Neutrophil (primary cell): ENCODE results near the gene ZNF382.
"Not testable (repeated sequence)": the region's sequence is repeated elsewhere in the genome, so short reads cannot be mapped to it uniquely, and the experiment has no call there.

Experiments
- H3K27ac ChIP-seq: fragments of 200-600 bp; sonication (generic); 2 replicates; pipeline ENCODE4 v1.5.1; 2016; ENCODE audit warnings: mild to moderate bottlenecking, moderate library complexity
- H3K27me3 ChIP-seq: fragments of 200-600 bp; sonication (generic); 2 replicates; pipeline ENCODE4 v1.6.0; 2016; ENCODE audit warnings: mild to moderate bottlenecking
- H3K36me3 ChIP-seq: fragments of 200-600 bp; sonication (generic); 2 replicates; pipeline ENCODE4 v1.5.1; 2017
- H3K4me1 ChIP-seq, 2 experiments: fragments of 200-600 bp in 1 of 2; sonication (generic) in 1 of 2; 1 replicate in 1 of 2; 2 replicates in 1 of 2; pipeline versions ENCODE4 v1.5.1 to v1.6.1; 2013 to 2016; ENCODE audit warnings: low read depth in 1 of 2, low read length in 1 of 2, mild to moderate bottlenecking in 1 of 2, moderate library complexity in 1 of 2; ENCODE audit not compliant: control insufficient read depth in 1 of 2, insufficient read depth in 1 of 2
- H3K4me3 ChIP-seq, 2 experiments: fragments of 200-600 bp in 1 of 2; sonication (generic) in 1 of 2; 1 replicate in 1 of 2; 2 replicates in 1 of 2; pipeline ENCODE4 v1.5.1; 2013 to 2016; ENCODE audit warnings: low read depth in 1 of 2, low read length in 1 of 2, mild to moderate bottlenecking in 1 of 2, moderate library complexity in 1 of 2
- H3K9me3 ChIP-seq: fragments of 200-600 bp; sonication (generic); 2 replicates; pipeline ENCODE4 v1.5.1; 2016
- CTCF ChIP-seq: fragments of 200-600 bp; sonication (generic); IDR thresholded peaks from 2 replicates; pipeline ENCODE4 v1.5.1; 2016; ENCODE audit warnings: antibody characterized with exemption

Gene ZNF382

GRCh38 chr19:36574741-36575140 lies 30.4 kb upstream of the ZNF382 start:
- Histone ChIP-seq H3K4me1 (peaks cover 17 to 18% of the 10 kb centered on the region in 2 experiments), H3K4me3 (no peak overlapping the region), H3K27me3 (no peaks in the 10 kb centered on the region), H3K27ac (no peak overlapping the region), H3K36me3 (peaks cover 18% of the 10 kb centered on the region), H3K9me3 (no peaks in the 10 kb centered on the region)
- no peak for TF ChIP-seq CTCF

GRCh38 chr19:36577271-36577996 lies 27.7 kb upstream of the ZNF382 start:
- Histone ChIP-seq H3K9me3 (peaks cover 13% of the 10 kb centered on the region), H3K4me3 (no peak overlapping the region), H3K4me1 (peaks cover 14 to 16% of the 10 kb centered on the region in 2 experiments), H3K36me3 (peaks cover 27% of the 10 kb centered on the region), H3K27ac (no peak overlapping the region), H3K27me3 (no peaks in the 10 kb centered on the region)
- TF ChIP-seq CTCF: no peak

GRCh38 chr19:36579255-36579654 lies 25.9 kb upstream of the ZNF382 start:
- H3K27me3 ChIP-seq: no peaks in the 10 kb centered on the region
- peaks cover 27% of the 10 kb centered on the region for H3K36me3 ChIP-seq
- H3K4me3 ChIP-seq: no peak overlapping the region
- H3K9me3 ChIP-seq: peaks cover 13% of the 10 kb centered on the region
- peaks cover 2% of the 10 kb centered on the region in 2 experiments for H3K4me1 ChIP-seq
- TF ChIP-seq CTCF: no peak
- no peak overlapping the region for H3K27ac ChIP-seq

GRCh38 chr19:36602681-36603080 lies 2.4 kb upstream of the ZNF382 start:
- H3K4me1 ChIP-seq: peaks cover 12 to 18% of the 10 kb centered on the region in 2 experiments

GRCh38 chr19:36604656-36605100 lies 435 bp upstream of the ZNF382 start:
- no peak for TF ChIP-seq CTCF
- no peaks in the 10 kb centered on the region for H3K27me3 ChIP-seq
- no peaks in the 10 kb centered on the region for H3K36me3 ChIP-seq
- peaks cover 12 to 18% of the 10 kb centered on the region in 2 experiments for H3K4me1 ChIP-seq
- H3K4me3 ChIP-seq: peak overlapping the region; percentile 75 to 79
- H3K9me3 ChIP-seq: peaks cover 2% of the 10 kb centered on the region
- H3K27ac ChIP-seq: peak overlapping the region; percentile 47

More at GRCh38 chr19:36602681-36603080, 2.4 kb upstream of the ZNF382 start:
- not testable (repeated sequence) for H3K9me3 ChIP-seq, H3K27ac ChIP-seq, H3K27me3 ChIP-seq, H3K36me3 ChIP-seq, H3K4me3 ChIP-seq

- H3K36me3 ChIP-seq: no peaks in the 10 kb centered on the region
- H3K27ac ChIP-seq: no peak overlapping the region
- H3K9me3 ChIP-seq: no peaks in the 10 kb centered on the region
- no peak for TF ChIP-seq CTCF
- no peaks in the 10 kb centered on the region for H3K27me3 ChIP-seq
- peaks cover 12 to 18% of the 10 kb centered on the region in 2 experiments for H3K4me1 ChIP-seq
- H3K4me3 ChIP-seq: peak overlapping the region; percentile 75 to 79
Measured at GRCh38 chr19:36605877-36606478, 865 bp downstream of the ZNF382 start.
